ENCODE data around the gene CHMP3. TPM values are rescaled to one million over a fixed set of nuclear protein-coding genes. Genes with fewer than 3 reads are reported as not detected.

The CHMP3 gene
- total RNA-seq, 1 donor from 2014 or later: 83.7 TPM

- Mint-ChIP-seq H3K4me3 (no peak overlapping the region), H3K9me3 (no peaks in the 10 kb centered on the region), H3K4me1 (no peaks in the 10 kb centered on the region), H3K36me3 (ENCODE audit: low read depth) (peaks cover 10% of the 10 kb centered on the region), H3K27ac (ENCODE audit: unreplicated experiment) (no peak overlapping the region), H3K27me3 (ENCODE audit: low read depth) (no peaks in the 10 kb centered on the region)
- no peak for TF ChIP-seq CTCF (conservative IDR thresholded peaks at IDR 0.05)
- DNase-seq (ENCODE audit: low read depth, low spot score): no peak
Observed at GRCh38 chr2:86468162-86469033, 94.8 kb downstream of the CHMP3 start.

GRCh38 chr2:86466306-86466705, 96.9 kb downstream of the CHMP3 start:
- TF ChIP-seq CTCF (conservative IDR thresholded peaks at IDR 0.05): no peak
- Mint-ChIP-seq H3K4me3 (no peak overlapping the region), H3K4me1 (no peaks in the 10 kb centered on the region), H3K36me3 (ENCODE audit: low read depth) (peaks cover 15% of the 10 kb centered on the region), H3K27ac (ENCODE audit: unreplicated experiment) (no peak overlapping the region), H3K27me3 (ENCODE audit: low read depth) (no peaks in the 10 kb centered on the region), H3K9me3 (no peaks in the 10 kb centered on the region)
- DNase-seq (ENCODE audit: low read depth, low spot score): no peak

- Mint-ChIP-seq H3K4me3 (no peak overlapping the region), H3K27me3 (ENCODE audit: low read depth) (no peaks in the 10 kb centered on the region), H3K4me1 (no peaks in the 10 kb centered on the region), H3K27ac (ENCODE audit: unreplicated experiment) (no peak overlapping the region), H3K9me3 (no peaks in the 10 kb centered on the region), H3K36me3 (ENCODE audit: low read depth) (peaks cover 25% of the 10 kb centered on the region)
- DNase-seq (ENCODE audit: low read depth, low spot score): no peak
- no peak for TF ChIP-seq CTCF (conservative IDR thresholded peaks at IDR 0.05)
Observed at GRCh38 chr2:86464652-86465051, 98.6 kb downstream of the CHMP3 start.

- no peaks in the 10 kb centered on the region for H3K4me1 Mint-ChIP-seq
Observed at GRCh38 chr2:86461042-86461743, 102.0 kb downstream of the CHMP3 start.

GRCh38 chr2:86455181-86455580, 108.1 kb downstream of the CHMP3 start:
- Mint-ChIP-seq H3K9me3 (no peaks in the 10 kb centered on the region), H3K4me1 (no peaks in the 10 kb centered on the region), H3K27ac (ENCODE audit: unreplicated experiment) (no peak overlapping the region), H3K27me3 (ENCODE audit: low read depth) (no peaks in the 10 kb centered on the region), H3K36me3 (ENCODE audit: low read depth) (peaks cover 37% of the 10 kb centered on the region), H3K4me3 (no peak overlapping the region)
- no peak for DNase-seq (ENCODE audit: low read depth, low spot score)
- TF ChIP-seq CTCF (conservative IDR thresholded peaks at IDR 0.05): no peak

More at GRCh38 chr2:86461042-86461743, 102.0 kb downstream of the CHMP3 start:
- Mint-ChIP-seq H3K4me3 (no peak overlapping the region), H3K9me3 (no peaks in the 10 kb centered on the region), H3K27me3 (ENCODE audit: low read depth) (no peaks in the 10 kb centered on the region), H3K36me3 (ENCODE audit: low read depth) (peaks cover 42% of the 10 kb centered on the region), H3K27ac (ENCODE audit: unreplicated experiment) (no peak overlapping the region)
- TF ChIP-seq CTCF (conservative IDR thresholded peaks at IDR 0.05): no peak
- DNase-seq (ENCODE audit: low read depth, low spot score): no peak
